ENCODE measurements around the gene RFX8.

DNA sequence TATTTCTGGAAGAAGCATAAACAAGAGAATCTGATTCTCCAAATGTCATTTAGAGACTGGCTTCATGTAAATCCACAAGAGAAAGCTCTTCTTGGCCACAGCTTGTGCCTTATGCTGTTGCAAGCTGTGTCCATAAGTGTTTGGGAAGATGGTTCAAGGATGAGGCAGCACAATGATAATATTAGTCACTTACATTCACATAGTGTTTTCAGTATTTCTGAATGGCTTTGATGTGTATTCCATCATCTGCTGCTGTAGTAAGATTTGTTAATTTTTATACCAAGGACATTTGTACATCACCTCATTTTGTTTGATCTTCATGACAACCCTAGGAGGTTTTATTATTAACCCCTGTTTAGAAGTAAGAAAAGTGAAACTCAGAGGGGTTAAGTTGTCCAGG lies 117.5 kb downstream of the RFX8 start:
- TF ChIP-seq FOXK2 (IDR thresholded peaks at IDR 0.05) (no peak), FOXM1 (IDR thresholded peaks at IDR 0.05; ENCODE audit: borderline replicate concordance) (no peak), ZNF384 (IDR thresholded peaks at IDR 0.05) (no peak)
